HG03520 (cell line): ENCODE results near the gene KCNJ10.
A peak's percentile ranks its signal among the peaks of the same experiment; 100 is the strongest.

Source experiments
- ATAC-seq: cut with Tn5 transposase; IDR thresholded peaks from one replicate; pipeline ENCODE4 v1.9.1; 2021; ENCODE audit warnings: mild to moderate bottlenecking, moderate library complexity; ENCODE audit not compliant: unreplicated experiment

The KCNJ10 gene

DNA sequence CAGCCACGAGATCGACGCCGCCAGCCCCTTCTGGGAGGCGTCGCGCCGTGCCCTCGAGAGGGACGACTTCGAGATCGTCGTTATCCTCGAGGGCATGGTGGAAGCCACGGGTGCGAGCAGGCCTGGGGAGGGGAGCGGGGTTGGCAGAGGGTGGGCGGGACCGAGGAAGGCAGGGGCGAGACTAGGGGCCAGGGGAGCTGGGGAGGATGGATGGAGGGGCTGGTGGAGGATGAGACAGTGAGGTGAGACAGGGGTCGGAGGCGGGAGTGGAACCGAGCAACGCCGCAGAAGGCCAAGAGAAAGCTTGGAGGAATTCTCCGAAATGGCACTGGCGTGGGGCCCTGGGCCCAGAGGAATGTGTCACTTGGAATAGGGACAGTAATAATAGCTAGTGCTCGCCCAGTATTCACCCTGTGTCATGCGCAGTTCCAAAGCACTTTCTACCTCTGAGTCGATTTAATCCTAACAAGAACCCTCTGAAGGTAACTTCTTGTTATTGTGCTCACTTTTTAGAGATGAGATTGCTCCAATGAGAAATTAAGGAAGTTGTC, 14.9 kb upstream of the KCNJ10 start:
- ATAC-seq: no peak

DNA sequence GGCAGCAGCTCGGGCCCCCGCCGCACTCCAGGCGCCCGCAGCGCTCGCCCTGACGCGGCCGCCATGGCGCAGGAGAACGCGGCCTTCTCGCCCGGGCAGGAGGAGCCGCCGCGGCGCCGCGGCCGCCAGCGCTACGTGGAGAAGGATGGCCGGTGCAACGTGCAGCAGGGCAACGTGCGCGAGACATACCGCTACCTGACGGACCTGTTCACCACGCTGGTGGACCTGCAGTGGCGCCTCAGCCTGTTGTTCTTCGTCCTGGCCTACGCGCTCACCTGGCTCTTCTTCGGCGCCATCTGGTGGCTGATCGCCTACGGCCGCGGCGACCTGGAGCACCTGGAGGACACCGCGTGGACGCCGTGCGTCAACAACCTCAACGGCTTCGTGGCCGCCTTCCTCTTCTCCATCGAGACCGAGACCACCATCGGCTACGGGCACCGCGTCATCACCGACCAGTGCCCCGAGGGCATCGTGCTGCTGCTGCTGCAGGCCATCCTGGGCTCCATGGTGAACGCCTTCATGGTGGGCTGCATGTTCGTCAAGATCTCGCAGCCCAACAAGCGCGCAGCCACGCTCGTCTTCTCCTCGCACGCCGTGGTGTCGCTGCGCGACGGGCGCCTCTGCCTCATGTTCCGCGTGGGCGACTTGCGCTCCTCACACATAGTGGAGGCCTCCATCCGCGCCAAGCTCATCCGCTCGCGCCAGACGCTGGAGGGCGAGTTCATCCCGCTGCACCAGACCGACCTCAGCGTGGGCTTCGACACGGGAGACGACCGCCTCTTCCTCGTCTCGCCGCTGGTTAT, 14.2 kb upstream of the KCNJ10 start:
- no peak for ATAC-seq

DNA sequence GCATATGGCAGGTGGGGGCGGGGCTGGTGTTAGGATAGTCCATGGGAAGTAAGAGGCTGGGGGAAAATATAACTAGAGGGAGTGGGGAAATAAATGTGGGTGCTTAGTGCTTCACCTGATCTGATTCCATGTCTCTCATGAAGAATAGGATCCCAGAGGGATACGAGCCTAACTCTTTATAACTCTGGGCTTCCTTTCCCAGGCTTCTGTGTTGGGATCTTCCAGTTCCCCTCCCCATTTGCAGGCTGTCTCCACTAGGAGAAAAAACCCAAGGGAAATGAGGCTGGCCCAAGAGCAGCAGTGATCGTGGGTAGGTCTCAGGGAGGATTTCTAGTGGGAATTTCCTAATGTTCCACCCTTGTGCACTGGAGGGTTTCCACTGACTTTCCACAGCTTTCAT, 13.0 kb upstream of the KCNJ10 start:
- no peak for ATAC-seq

DNA sequence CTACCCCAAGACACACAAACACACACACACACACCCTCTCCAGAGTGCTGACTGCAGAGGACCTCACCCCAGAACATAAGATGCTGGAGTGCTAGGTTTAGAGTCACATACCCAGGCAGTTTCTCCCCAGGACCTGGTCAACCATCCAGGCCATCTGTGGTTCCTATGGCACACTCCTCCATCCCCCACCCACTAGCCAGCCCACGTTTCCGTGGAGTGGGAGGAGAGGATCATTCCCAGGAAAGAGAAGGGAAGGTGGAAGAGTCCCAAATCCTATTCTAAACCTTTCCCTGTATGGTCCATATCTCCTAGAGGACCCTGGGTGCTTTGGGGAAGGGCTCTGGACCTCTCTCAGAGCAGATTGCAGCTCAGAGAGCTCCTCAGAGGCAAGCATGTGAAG, 12.5 kb upstream of the KCNJ10 start:
- no peak for ATAC-seq

DNA sequence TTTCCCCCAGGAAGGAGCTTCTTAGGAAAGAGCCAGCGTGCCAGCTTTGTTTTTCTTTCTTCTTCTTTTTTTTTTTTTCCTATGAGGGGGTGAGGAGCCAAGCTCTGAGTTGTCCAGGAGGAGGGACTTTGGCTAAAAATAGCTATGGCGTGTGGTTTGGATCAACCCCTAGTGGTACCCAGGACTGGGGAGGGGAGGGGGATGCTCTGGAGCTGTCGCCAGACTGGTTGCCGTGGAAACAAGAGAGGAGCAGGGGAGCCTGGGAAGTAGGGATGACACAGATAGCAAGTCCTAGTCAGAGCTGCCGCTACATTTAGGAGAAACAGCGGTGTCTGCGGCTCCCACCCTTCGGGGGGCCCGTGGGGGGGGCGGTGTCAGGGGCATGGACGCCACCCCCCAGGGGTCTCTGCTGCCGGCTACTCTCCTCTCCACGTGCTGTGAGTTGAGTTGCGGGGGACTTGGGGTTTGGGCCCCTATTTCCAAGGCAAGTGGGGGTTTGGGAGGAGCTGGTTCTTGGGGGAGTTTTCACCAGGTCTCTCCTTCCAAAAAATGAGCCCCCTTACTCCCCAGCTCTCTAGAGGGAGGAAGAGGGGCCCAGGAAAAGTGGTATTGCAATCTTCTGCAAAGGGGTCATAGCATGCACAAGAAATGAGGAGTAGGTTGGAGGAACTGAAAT, 11.4 kb upstream of the KCNJ10 start, which contains the start of gene KCNJ9:
Gene KCNJ9 (plus strand): TSS at position 278 of the 676 bp plus-strand sequence. CDS start 2,493 bp downstream, outside the sequence.
- no peak for ATAC-seq

DNA sequence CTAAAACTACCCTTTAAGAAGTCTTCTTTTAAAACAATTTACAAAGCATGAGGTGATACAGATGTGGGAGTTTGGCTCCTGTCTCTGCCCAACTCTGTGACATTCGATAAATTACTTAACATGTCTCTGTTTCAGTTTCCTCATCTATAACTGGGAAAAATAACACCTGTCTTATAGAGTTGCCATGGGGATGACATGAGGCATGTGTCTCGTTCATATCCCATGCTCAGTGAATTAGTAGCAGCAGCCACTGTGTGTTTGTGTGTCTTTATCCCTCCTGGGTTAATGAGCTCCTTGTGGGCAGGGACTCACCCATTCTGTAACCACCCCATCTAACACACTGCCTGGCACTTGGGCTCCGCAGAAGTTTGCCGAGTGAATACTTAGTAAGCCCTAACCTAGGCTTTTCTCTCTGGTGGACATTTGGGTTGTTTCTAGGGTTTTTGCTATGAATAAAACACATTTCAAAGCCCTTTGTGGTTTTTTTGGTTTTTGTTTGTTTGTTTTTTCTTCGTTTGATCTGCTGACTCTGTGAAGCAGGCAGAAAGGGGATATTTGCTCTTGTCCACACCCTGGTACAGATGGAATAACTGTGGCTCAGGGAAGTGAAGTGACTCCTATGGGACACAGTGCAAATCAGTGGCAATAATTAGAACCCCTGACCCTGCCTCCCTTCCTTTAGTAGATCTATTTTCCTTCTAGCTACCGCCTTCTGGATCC, 10.6 kb upstream of the KCNJ10 start:
- no peak for ATAC-seq

DNA sequence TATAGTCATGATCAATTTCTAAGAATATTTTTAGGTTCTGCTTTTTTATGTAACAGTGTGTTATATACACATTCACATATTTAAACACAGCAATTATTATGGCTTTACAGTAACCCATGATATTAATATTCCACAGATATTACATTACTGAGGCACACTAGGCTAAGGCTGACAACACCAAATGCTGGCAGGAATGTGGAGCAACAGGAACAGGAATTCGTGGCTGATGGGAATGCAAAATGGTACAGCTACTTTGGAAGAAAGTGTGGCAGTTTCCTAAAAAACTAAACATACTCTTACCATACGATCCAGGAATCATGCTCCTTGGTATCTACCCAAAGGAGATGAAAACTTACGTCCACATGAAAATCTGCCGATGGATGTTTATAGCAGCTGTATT, 9.5 kb upstream of the KCNJ10 start:
- ATAC-seq: no peak

DNA sequence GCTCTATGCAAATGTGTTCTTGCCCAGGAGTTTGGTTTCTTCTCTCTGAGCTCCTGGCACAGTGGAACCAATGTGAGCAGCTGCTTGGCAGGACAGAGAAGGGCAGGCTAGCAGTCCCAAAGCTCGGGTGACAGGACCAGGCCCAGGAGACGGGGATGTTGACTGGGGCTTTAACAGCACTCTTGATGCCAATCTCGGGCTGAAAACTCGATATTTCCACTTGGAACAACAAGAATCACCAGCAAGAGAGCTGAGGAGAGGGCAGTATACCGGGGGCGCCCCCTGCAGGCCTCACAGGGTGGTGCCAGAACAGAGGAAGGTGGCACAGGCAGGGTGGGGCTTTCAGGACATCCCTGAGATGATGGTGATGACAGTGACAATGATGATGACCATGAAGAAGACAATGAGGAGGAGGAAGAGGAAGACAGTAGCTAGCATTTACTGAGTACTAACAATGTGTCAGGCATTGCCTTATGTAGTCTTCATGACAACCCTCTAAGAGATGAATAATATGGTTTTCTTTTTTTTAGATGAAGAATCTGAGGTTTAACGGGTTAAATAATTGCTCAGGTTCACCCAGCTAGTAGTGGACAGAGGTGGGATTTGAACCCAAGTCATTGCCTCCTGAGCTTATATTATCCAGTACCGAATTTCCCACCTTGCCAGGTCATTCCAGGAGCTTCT, 8.7 kb upstream of the KCNJ10 start:
- peak; percentile 44 for ATAC-seq

DNA sequence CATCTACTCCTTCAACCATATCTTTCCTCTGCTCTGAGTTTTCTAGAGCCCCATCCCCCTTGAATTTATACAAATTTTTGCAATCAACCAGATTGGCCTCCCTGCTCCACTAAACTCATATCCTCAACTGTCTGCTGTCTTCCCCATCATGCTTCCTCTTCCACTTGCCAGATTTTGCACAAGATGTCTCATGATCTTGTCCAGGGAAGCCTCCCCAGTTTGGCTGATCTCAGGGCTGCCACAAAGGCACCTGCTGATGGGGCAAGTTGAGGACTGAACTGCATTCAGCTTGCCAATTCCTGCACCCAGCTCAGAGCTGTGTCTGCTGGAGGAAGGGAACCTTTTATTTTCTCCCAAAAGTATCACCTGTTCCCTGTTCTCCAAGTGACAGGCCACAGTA, 7.5 kb upstream of the KCNJ10 start:
- ATAC-seq: no peak

DNA sequence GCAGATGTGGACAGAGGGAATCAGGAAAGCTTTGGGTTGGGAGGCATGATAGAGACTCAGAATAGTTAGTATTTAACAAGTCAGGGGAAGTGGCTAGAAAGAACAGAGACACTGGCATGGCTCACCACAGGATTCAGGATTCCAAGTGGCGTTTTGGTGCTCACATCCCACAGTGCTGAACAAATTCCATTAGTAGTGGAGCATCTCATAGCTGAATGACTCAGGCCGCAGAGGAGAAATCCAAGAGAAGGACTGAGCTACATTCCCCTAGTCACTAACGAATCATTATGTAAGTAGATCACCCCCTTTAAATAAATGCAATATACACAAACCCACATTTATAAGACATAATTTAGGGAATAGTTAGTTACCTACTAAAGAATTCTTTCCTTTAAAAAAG, 6.3 kb upstream of the KCNJ10 start:
- no peak for ATAC-seq

DNA sequence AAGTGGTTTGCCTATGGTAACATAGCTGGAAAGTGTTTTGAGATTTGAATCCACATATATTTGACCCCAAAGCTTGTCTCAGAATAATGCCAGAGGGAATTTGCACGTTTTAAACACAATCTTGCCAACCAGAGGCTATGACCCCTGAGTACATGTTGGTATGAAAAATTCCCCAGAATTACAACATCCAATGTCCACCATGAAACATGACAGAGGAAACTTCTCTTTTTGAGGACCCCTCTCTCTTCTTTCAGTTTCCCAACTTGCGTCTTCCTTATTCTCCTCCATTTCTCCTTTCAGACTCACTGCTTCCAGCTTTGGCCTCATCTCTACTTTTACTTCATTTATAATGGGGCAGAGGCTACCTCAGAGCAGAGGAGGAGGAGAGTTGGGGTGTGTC, 5.9 kb upstream of the KCNJ10 start:
- no peak for ATAC-seq

DNA sequence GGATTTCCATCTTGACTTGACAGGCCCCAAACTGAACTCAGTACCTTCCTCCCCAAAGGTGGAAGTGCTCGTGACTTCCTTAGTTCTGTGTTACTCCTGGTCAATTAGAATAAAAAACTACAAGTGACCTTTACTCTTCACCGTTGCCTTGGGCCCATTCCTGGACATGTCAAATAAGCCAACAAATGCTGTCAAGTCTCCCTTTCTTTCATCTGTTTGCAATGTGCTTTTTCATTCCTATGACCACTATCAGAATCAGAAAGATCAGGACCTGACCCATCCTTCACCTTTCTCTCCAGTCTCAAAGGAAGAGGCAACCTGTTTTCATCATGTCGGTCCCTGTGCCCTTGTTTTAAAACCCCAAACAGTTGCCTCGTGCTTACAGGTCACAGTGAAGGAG, 4.9 kb upstream of the KCNJ10 start:
- ATAC-seq: no peak

DNA sequence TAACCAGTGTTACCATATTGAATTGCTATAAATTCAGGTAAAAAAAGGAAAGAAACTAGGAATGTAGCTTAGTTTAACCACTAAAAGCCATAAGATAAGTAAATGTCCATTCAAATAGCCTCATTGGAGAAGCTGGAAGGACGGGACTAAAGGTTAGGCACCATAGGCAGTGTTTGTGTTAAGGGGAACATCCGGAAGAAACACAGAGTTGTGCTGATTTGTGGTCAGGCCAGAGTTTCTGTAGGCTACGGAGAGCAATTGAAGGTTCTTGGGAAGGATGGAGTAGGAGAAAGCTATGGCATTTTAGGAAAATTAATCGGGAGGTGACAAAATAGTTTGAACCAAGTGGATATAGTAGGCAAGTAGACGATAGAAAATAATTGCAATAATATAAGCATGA, 1.3 kb upstream of the KCNJ10 start:
- no peak for ATAC-seq

DNA sequence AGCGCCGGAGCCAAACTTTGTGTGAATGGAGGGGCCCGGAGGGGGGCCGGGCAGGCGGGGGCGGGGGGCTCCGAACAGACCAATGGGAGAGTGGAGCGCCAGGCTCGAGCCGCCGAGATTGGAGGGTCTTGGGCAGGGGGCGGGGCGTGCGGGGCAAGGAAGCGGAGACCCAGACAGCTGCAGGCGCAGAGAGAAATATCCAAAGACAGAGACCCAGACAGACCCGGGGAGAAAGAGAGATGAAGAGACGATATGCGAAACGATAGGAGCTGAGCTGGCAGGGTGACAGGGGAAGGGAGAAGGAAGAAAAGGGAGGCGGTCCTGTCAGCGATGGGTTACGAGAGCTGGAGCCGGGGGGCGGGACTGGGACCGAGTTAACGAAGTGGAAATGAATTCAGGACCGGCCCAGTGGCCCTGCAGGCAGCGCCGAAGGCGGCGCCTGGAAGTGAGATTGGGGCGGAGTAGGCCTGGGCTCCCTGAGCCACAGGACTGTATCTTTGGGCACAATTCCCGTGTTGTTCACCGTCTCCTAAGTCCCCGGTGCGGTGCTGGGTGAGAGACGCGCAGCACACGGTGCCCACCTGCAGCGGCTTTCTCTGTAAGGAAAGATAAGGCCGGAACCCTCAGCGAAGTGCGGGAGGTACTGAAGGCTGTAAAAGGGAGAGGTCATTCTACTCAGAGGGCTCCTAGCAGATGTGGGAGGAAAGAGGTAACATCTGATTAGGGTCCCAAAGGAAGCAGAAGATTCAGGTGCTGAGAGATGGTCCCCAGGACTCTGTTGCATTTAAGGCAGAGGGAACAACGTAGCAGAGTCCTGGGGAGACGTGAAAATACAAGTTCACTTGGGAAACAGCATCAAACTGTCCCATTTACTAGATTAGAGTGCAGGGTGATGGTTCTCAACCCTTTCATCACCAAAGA, 543 bp upstream of the KCNJ10 start:
- no peak for ATAC-seq

DNA sequence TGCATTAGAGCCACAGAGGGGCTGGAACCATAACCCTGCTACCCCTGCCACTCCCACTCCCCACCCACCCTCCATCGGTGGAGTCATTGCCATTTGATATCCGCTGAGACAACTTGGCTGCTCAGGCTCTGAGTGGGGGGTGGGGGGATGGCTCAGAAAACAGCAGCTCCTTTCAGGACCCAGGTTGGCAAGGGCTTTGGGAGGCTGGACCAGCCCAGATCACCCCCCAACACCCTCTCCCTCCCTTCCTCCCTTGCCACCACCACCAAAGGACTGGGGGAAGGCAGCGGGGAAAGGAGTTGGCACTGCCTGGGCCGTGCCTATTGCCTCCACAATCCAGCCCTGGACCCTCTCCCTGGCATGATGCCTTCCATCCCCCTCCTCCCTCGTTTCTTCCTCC, 1.7 kb downstream of the KCNJ10 start:
- no peak for ATAC-seq

DNA sequence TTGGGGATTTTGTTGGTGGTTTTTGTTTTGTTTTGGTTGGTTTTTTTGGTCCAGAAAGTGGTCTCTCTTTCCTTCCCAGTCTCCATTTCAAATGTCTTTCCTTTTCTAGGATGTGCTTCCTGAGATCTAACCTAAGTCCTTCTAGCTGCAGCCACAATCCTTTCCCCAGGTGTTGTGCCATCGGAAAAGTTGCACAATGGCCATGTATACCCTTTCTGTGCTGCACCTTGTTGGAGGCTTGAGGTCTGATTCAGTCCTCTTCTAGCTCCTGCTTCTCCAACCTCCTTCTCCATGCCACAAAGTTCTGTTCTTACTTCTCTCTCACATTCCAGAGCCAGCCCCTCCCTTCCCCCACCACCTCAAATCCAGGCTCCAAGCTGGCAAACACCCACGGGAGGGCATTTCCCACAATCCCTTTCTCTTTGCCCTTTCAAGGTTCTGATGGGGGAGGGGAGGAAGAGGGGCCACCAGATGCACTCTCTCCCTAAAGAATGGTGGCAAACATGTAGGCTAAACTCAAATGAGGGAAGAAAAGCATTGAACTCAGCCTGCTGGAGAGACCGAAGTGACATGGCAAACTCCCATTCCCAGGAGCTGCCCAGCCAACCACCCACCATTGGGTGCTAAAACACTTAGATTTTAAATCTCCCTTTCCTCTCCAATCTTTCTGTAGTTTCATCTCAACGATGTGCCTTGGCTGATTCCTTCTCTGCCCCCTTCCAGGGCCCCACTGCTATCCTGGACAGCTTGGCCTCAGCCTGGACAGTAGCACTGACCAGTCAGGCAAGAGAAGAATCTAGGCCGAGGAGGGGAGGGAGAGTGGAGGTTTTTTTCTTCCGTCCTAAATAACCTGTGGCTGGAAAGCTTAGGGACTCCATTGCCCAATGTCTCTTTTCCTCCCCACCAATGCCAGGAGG, 2.9 kb downstream of the KCNJ10 start:
- ATAC-seq: no peak

DNA sequence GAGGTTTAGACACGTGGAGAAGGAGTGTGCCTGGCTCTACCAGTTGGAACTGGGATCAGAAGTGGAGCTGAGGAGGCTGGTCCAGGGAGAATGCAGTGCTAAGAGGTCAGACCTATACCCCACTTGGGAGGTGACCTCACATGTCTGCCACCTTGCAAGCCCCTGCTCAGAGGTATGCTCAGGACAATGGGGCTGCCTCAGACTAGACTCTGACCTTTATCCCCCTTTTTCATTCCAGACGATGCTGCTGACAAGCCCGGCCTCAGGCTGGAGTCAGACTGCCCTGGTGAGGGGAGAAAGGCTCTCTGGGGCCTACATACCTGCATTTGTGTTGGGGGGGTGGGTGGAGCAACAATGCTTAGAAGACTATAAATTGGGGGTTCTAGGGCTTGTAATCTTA, 5.2 kb downstream of the KCNJ10 start:
- ATAC-seq: no peak

DNA sequence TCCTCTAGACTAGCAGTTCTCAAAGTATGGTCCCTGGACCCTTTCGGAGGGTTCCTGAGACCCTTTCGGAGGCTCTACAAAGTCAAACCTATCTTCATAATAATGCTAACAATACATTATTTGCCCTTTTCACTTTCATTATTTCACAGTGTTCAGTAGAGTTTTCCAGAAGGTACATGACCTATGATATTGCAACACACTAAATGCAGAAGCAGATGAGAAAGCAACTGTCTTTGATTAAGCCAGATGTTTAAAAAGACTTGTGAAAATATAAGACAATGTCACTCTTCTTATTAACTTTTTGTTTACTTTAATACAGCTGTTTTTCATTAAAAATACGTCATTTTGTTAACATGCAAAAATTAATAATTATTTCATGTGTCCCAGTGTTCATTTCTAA, 5.8 kb downstream of the KCNJ10 start:
- no peak for ATAC-seq

DNA sequence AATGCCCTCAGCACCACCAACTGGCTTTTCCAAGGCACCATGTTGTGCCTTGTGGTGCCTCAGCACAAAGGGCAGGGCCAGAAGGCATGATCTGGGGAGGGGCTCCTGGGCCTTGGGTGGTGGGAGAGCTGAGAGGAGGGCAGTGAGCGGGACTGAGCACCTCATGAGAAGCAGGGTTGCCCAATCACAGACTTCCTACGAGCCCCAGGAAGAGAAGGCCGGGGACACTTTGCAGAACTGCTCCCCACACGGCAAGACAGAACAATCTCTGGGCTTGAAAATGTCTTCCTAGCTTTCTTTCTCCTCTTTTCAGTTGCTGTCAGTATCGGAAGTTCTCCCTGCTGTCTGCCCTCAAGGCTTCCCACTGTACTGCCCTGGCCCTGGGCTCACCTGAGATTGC, 6.8 kb downstream of the KCNJ10 start:
- no peak for ATAC-seq
